HL-60 (cell line): ENCODE results near the gene SLC5A2.
"Not testable (repeated sequence)": the region's sequence is repeated elsewhere in the genome, so short reads cannot be mapped to it uniquely, and the experiment has no call there.

Source experiments
- DNase-seq, 2 experiments: peaks; one replicate each; pipeline ENCODE4 v3.0.0-alpha.2; 2010 to 2020; ENCODE audit warnings: low read depth in 1 of 2, low spot score in 1 of 2
- H3K27ac ChIP-seq: fragments of 250-450 bp; sonication (Bioruptor Pico); replicated peaks from 2 replicates; pipeline ENCODE4 v1.5.1; 2020; ENCODE audit warnings: mild to moderate bottlenecking, moderate library complexity
- H3K27me3 ChIP-seq: fragments of 250-450 bp; sonication (Bioruptor Pico); 2 replicates; pipeline ENCODE4 v1.5.1; 2021; ENCODE audit warnings: mild to moderate bottlenecking, moderate library complexity; ENCODE audit not compliant: insufficient read depth, poor library complexity, severe bottlenecking
- H3K4me3 ChIP-seq: replicated peaks from 2 replicates; pipeline ENCODE4 v1.5.1; 2011; ENCODE audit warnings: mild to moderate bottlenecking, control low read depth, low read length; ENCODE audit not compliant: insufficient read depth
- GABPA ChIP-seq: IDR thresholded peaks from 2 replicates; pipeline ENCODE4 v1.6.1; 2012; ENCODE audit warnings: low read depth
- POLR2AphosphoS5 ChIP-seq: IDR thresholded peaks from 2 replicates; pipeline ENCODE4 v1.6.1; 2012; ENCODE audit warnings: low read depth
- REST ChIP-seq: IDR thresholded peaks from 2 replicates; pipeline ENCODE4 v1.6.1; 2012; ENCODE audit warnings: low read depth; ENCODE audit not compliant: insufficient replicate concordance
- SPI1 ChIP-seq: IDR thresholded peaks from 2 replicates; pipeline ENCODE4 v1.6.1; 2012; ENCODE audit warnings: low read depth, mild to moderate bottlenecking, borderline replicate concordance
- TF ChIP-seq, protein P1 (sequence below): IDR thresholded peaks from one replicate; pipeline ENCODE4 v1.5.1; 2011; ENCODE audit warnings: low read length, control low read depth, inconsistent platforms; ENCODE audit not compliant: insufficient read depth

SLC5A2 gene

GRCh38 chr16:31522071-31522470, 39.1 kb downstream of the SLC5A2 start:
- no peak for DNase-seq
- no peak overlapping the region for H3K4me3 ChIP-seq
- no peaks in the 10 kb centered on the region for H3K27me3 ChIP-seq
- H3K27ac ChIP-seq = no peak overlapping the region
- TF ChIP-seq POLR2AphosphoS5 = no peak
- TF ChIP-seq, protein P1, sequence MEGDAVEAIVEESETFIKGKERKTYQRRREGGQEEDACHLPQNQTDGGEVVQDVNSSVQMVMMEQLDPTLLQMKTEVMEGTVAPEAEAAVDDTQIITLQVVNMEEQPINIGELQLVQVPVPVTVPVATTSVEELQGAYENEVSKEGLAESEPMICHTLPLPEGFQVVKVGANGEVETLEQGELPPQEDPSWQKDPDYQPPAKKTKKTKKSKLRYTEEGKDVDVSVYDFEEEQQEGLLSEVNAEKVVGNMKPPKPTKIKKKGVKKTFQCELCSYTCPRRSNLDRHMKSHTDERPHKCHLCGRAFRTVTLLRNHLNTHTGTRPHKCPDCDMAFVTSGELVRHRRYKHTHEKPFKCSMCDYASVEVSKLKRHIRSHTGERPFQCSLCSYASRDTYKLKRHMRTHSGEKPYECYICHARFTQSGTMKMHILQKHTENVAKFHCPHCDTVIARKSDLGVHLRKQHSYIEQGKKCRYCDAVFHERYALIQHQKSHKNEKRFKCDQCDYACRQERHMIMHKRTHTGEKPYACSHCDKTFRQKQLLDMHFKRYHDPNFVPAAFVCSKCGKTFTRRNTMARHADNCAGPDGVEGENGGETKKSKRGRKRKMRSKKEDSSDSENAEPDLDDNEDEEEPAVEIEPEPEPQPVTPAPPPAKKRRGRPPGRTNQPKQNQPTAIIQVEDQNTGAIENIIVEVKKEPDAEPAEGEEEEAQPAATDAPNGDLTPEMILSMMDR = no peak
- no peak for TF ChIP-seq GABPA
- TF ChIP-seq SPI1 = no peak
- TF ChIP-seq REST = no peak

- H3K27ac ChIP-seq, DNase-seq, H3K4me3 ChIP-seq, H3K27me3 ChIP-seq: not testable (repeated sequence)
Measured at GRCh38 chr16:31523768-31524167, 40.8 kb downstream of the SLC5A2 start.

DNA sequence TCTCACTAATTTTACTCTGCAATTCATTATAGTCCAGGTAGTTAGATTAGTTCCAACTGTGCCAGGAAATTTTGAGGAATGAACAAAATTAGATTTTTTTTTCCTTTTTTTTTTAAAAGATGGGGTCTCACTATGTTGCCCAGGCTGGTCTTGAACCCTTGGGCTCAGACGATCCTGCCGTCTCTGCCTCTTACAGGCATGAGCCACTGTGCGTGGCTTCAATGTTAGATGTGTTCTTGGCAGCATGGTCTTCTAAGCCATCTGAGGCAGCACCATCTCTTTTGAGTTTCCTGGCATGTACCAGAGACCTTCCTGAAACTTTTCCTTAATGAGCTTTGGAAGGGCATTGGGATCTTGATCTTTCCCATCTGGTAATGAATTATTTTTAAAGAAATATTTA, 42.2 kb downstream of the SLC5A2 start:
- TF ChIP-seq GABPA (no peak), SPI1 (no peak), POLR2AphosphoS5 (no peak), REST (no peak)
- TF ChIP-seq, protein P1 = no peak
- Histone ChIP-seq H3K27me3 (peaks cover 5% of the 10 kb centered on the region), H3K4me3 (no peak overlapping the region), H3K27ac (no peak overlapping the region)
- no peak for DNase-seq

GRCh38 chr16:31527734-31528274, 44.9 kb downstream of the SLC5A2 start, which contains the start of gene AHSP:
Gene AHSP (plus strand): TSS chr16:31527900. CDS start chr16:31528140, 240 bp downstream.
- DNase-seq = no peak
- H3K27me3 ChIP-seq = peaks cover 9% of the 10 kb centered on the region

More at GRCh38 chr16:31527734-31528274, 44.9 kb downstream of the SLC5A2 start, which contains the start of gene AHSP:
- no peak within 1 kb of the TSS for H3K4me3 ChIP-seq
- H3K27ac ChIP-seq = no peak within 1 kb of the TSS
- TF ChIP-seq, protein P1 = no peak
- TF ChIP-seq SPI1 = no peak
- TF ChIP-seq REST = no peak
- no peak for TF ChIP-seq POLR2AphosphoS5
- TF ChIP-seq GABPA = no peak
